HG03066 (cell line): ENCODE measurements around the gene ZNF33A.
"Not testable (repeated sequence)": the region's sequence is repeated elsewhere in the genome, so short reads cannot be mapped to it uniquely, and the experiment has no call there.

Experiments used
- ATAC-seq: cut with Tn5 transposase; IDR thresholded peaks from one replicate; pipeline ENCODE4 v1.9.1; 2021; ENCODE audit warnings: low read depth; ENCODE audit not compliant: unreplicated experiment

The ZNF33A gene

GRCh38 chr10:38010119-38010903, at the start of gene ZNF33A:
Gene ZNF33A, plus strand, starts transcription at chr10:38010675. Its CDS starts 1,667 bp downstream, at chr10:38012342.
- ATAC-seq: peak; percentile 83

DNA sequence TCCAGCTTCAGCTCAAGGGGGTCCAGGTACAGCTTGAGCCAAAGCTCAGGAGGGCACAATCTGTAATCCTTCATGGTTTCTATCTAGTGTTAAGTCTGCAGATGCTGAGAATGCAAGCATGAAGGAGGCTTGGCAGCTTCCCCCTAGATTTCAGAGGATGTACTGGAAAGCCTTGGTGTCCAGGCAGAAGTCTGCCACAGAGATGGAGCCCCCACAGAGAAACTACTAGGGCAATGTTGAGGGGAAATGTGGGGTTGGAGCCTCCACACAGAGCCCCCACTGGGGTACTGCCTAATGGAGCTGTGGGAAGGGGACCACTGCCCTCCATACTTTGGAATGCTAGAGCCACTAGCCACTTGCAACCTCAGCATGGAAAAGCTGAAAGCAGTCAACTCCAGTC, 45.5 kb upstream of the ZNF33A start:
- ATAC-seq: no peak

DNA sequence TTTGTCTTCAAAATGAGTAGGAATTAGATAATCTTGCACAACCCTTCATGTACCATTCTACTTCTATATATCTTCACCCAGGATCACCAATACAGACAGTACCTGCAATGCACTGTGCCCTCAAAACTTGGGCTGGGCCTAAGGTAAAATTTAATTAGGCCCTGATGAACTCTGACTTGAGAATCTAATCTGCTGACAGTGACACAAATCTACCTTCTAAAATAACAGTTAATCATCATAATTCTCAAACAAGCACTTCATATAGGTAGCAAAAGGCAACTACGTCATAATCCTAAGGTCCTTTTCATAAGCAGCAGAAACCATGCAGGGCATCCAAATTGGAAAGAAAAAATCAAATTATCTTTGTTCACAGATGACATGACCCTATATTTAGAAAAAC, 38.1 kb upstream of the ZNF33A start:
- no peak for ATAC-seq

DNA sequence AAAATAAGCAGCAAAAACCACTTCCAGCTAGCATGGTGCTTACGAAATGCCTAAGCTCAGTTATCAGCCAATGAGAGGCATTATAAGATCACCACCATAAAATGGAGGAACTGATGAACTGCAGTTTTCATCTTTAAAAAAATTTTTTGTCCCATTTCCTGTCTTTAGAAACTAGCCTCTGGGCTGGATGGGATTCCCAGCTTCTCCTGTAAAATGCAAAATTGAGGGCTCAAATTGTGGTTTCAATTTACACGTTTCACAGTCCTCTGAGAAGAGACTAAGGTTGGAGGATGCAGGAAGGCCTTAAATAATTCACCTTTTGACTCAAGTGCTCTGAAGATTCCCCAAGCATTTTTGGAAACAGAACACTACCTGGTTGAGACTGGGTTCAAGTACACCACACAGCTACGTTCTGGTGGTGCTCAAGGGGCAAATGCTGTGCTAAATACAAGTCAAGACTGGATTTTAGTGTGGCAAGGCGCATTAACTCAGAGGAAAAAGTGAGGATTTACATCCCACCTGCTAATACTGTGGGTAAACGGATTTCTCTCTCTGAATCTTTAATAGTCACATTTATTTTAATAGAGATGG, 35.0 kb upstream of the ZNF33A start:
- no peak for ATAC-seq

GRCh38 chr10:37976091-37976879, 34.2 kb upstream of the ZNF33A start, which contains the start of gene ZNF25:
Gene ZNF25, minus strand, starts transcription at chr10:37976647. Its CDS starts 4,925 bp downstream, at chr10:37971722.
- peak; percentile 90 for ATAC-seq

DNA sequence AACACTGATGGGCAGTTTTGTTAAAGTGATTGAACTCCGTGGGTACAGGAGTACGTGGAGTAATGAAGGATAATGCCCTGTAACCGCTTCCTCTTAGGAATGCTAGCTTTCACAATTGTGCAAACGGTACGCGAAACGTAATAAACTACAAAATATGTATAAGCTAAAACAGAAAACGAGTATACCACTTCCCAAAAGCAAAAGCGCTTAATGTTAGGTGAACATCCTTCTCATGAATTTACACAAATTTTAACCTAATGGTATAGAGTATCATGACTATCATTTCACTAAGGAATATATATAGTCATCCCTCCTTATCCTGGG, 33.6 kb upstream of the ZNF33A start:
- no peak for ATAC-seq

GRCh38 chr10:37991655-37992054, 18.8 kb upstream of the ZNF33A start:
- ATAC-seq: no peak

DNA sequence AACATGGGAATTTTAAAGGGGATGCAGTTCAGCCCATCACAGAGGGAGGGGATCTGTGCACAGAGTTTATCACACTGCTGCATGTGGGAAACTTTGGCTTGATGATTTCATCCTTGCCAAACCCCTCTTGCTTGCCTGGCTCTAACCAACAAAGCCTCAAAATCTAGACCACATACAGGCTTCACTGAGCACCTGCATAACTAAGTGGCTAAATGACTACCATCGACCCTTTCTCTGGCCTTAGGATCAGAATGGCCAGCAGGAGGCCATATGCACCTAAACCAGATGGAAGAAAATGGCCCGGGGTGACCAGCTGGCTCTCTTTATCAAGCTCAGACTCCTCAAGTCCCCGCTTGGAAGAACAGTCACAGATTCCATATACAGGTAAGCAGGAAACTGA, 18.4 kb upstream of the ZNF33A start:
- ATAC-seq: no peak

GRCh38 chr10:37998920-37999319, 11.6 kb upstream of the ZNF33A start:
- not testable (repeated sequence) for ATAC-seq

DNA sequence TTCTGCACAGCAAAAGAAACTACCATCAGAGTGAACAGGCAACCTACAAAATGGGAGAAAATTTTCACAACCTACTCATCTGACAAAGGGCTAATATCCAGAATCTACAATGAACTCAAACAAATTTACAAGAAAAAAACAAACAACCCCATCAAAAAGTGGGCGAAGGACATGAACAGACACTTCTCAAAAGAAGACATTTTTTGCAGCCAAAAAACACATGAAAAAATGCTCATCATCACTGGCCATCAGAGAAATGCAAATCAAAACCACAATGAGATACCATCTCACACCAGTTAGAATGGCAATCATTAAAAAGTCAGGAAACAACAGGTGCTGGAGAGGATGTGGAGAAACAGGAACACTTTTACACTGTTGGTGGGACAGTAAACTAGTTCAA, 10.0 kb upstream of the ZNF33A start:
- not testable (repeated sequence) for ATAC-seq

- ATAC-seq: no peak
Measured at GRCh38 chr10:38003026-38003425, 7.4 kb upstream of the ZNF33A start.

GRCh38 chr10:38003588-38003987, 6.9 kb upstream of the ZNF33A start:
- ATAC-seq: no peak

DNA sequence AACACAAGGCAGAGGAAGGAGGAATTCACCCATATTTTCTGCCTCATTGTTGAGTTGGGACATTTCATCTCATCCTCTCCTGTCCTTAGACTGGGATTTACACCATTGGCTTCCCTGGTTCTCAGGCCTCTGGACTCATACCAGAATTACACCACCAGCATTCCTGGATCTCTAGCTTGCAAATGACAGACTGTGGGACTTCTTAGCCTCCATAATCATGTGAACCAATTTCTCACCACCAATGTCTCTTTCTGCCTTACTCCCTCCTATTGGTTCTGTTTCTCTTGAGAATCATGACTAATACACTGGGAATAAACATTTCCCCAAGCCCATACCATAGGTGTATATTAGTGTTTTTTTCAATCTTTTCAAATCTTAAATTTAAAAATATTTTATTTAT, 2.9 kb upstream of the ZNF33A start:
- no peak for ATAC-seq

- ATAC-seq: no peak
Measured at GRCh38 chr10:38007991-38008390, 2.5 kb upstream of the ZNF33A start.

DNA sequence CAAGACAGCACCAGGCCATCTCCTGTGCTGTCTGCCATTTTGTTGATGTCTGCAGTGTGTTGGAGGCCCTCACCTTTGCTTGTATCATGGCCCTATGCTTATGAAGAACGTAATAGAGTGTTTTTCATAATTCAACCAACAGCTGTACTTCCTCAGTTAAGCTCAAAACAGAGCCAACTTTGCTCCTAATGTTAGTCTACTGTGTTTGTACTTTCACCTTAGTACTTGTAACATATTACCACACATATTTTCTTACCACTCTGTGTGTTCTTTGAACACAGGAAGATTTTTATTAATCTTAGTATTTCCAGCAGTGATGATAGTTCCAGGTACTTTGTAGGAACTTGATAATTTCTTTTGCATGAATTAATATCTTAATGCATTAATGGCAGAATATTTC, 5.9 kb downstream of the ZNF33A start:
- ATAC-seq: no peak

GRCh38 chr10:38019124-38019523, 8.6 kb downstream of the ZNF33A start:
- not testable (repeated sequence) for ATAC-seq

DNA sequence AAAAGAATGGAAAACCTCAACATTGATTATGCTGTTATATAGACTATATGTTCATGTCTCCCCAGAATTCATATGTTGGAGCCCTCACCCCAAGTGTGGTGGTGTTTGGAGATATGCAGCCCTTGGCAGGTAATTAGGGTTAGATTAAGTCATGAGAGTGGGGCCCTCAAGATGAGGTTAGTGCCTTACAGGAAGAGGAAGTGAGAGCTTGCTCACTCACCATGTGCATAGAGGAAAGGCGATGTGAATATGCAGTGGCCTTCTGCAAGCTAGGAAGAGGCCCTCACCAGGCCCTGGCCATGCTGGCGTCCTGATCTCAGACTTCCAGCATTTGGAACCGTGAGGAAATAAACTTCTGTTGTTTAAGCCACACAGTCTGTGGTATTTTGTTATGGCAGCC, 14.8 kb downstream of the ZNF33A start:
- peak; percentile 71 for ATAC-seq

GRCh38 chr10:38027986-38028385, 17.5 kb downstream of the ZNF33A start:
- ATAC-seq: no peak

DNA sequence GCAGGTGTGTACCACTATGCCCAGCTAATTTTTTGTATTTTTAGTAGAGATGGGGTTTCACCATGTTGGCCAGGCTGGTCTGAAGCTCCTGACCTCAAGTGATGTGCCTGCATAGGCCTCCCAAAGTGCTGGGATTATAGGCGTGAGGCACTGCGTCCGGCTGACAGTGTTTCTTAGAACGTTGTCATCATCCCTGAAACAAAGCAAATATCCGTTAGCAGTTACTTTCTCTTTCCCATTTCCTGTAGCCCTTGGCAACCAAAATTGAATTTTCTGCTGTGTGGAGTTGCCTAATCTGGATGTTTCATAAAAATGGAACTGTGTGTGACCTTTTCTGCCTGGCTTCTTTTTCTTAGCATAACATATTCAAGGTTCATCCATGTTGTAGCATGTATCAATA, 22.4 kb downstream of the ZNF33A start:
- no peak for ATAC-seq

- peak; percentile 91 for ATAC-seq
Measured at GRCh38 chr10:38038107-38038931, 27.8 kb downstream of the ZNF33A start.

GRCh38 chr10:38038932-38039245, 28.4 kb downstream of the ZNF33A start:
- ATAC-seq: no peak
